Neural cell (in vitro differentiated cells): ENCODE results near the gene RARRES2.

Source experiments
- CTCF ChIP-seq: fragments of 450-650 bp; IDR thresholded peaks from 2 replicates; pipeline ENCODE4 v1.5.1; 2014; ENCODE audit warnings: antibody characterized with exemption, mild to moderate bottlenecking, moderate library complexity; ENCODE audit not compliant: poor library complexity, severe bottlenecking
- POLR2AphosphoS5 ChIP-seq: IDR thresholded peaks from 2 replicates; pipeline ENCODE4 v1.6.1; 2012
- REST ChIP-seq: IDR thresholded peaks from 2 replicates; pipeline ENCODE4 v1.6.1; 2012; ENCODE audit warnings: borderline replicate concordance
- SMC3 ChIP-seq: fragments of 450-650 bp; conservative IDR thresholded peaks from 2 replicates; pipeline ENCODE4 v1.6.1; 2014; ENCODE audit warnings: antibody characterized with exemption, mild to moderate bottlenecking, moderate library complexity; ENCODE audit not compliant: poor library complexity

- TF ChIP-seq CTCF (no peak), SMC3 (no peak), REST (no peak), POLR2AphosphoS5 (no peak)
Observed at GRCh38 chr7:150311146-150311545, 30.3 kb downstream of the RARRES2 start.
